Pulmonary artery endothelial cell (primary cell): ENCODE results near the gene ASB18. TPM values are rescaled to one million over a fixed set of nuclear protein-coding genes. Genes with fewer than 3 reads are reported as not detected.
"Not testable (repeated sequence)": the region's sequence is repeated elsewhere in the genome, so short reads cannot be mapped to it uniquely, and the experiment has no call there.

Experiments
- DNase-seq: peaks from one replicate; pipeline ENCODE4 v3.0.0-alpha.2; 2011; ENCODE audit warnings: low read depth, low spot score
- total RNA-seq: library from RNA; depleted of rRNA; stranded (reverse); fragments of >200 nt; gene quantifications from 2 replicates; pipeline ENCODE4 v1.2.3, GENCODE V29; 2014

Gene ASB18
- not detected in 2 replicates for total RNA-seq

GRCh38 chr2:236264256-236264655 lies at the start of gene ASB18:
Gene ASB18 (minus strand): TSS chr2:236264406. CDS start chr2:236264345, 61 bp downstream.
- DNase-seq, result no peak

- no peak for DNase-seq
Observed at GRCh38 chr2:236311286-236311685, 47.1 kb upstream of the ASB18 start.

GRCh38 chr2:236309669-236310029 lies 45.4 kb upstream of the ASB18 start:
- peak; percentile 7 for DNase-seq

- no peak for DNase-seq
Observed at GRCh38 chr2:236308855-236309668, 44.9 kb upstream of the ASB18 start.

- DNase-seq, result no peak
Observed at GRCh38 chr2:236307641-236308040, 43.4 kb upstream of the ASB18 start.

GRCh38 chr2:236306825-236307540 lies 42.8 kb upstream of the ASB18 start:
- no peak for DNase-seq

GRCh38 chr2:236305964-236306605 lies 41.9 kb upstream of the ASB18 start:
- DNase-seq, result no peak

- DNase-seq, result no peak
Observed at GRCh38 chr2:236305531-236305930, 41.3 kb upstream of the ASB18 start.

GRCh38 chr2:236303935-236304334 lies 39.7 kb upstream of the ASB18 start:
- no peak for DNase-seq

- DNase-seq, result no peak
Observed at GRCh38 chr2:236302555-236302954, 38.3 kb upstream of the ASB18 start.

- DNase-seq, result no peak
Observed at GRCh38 chr2:236298924-236299475, 34.8 kb upstream of the ASB18 start.

GRCh38 chr2:236295481-236295880 lies 31.3 kb upstream of the ASB18 start:
- DNase-seq, result no peak

- DNase-seq, result no peak
Observed at GRCh38 chr2:236294647-236295046, 30.4 kb upstream of the ASB18 start.

GRCh38 chr2:236293241-236293810 lies 29.1 kb upstream of the ASB18 start:
- DNase-seq, result no peak

- no peak for DNase-seq
Observed at GRCh38 chr2:236291911-236292310, 27.7 kb upstream of the ASB18 start.

GRCh38 chr2:236291476-236291875 lies 27.3 kb upstream of the ASB18 start:
- no peak for DNase-seq

- no peak for DNase-seq
Observed at GRCh38 chr2:236290742-236291425, 26.7 kb upstream of the ASB18 start.

- no peak for DNase-seq
Observed at GRCh38 chr2:236289766-236290462, 25.7 kb upstream of the ASB18 start.

- not testable (repeated sequence) for DNase-seq
Observed at GRCh38 chr2:236288373-236288772, 24.2 kb upstream of the ASB18 start.

- DNase-seq, result no peak
Observed at GRCh38 chr2:236287656-236288055, 23.4 kb upstream of the ASB18 start.
